Tibial nerve (tissue), 4 donors: ENCODE data around the gene CFAP46. TPM values are rescaled to one million over a fixed set of nuclear protein-coding genes. Genes with fewer than 3 reads are reported as not detected.

Source experiments
- DNase-seq, 2 donors: peaks; one replicate each; pipeline ENCODE4 v3.0.0-alpha.2; 2019; ENCODE audit warnings: low spot score in 2 of 2
- H3K27ac ChIP-seq, 4 donors: fragments of 200-600 bp; sonication (generic) in 3 of 4; one replicate each; pipeline ENCODE4 v1.5.1; 2017 to 2019; ENCODE audit warnings: mild to moderate bottlenecking in 1 of 4
- H3K27me3 ChIP-seq, 2 donors: fragments of 200-600 bp; sonication (generic) in 1 of 2; one replicate each; pipeline versions ENCODE4 v1.5.1 to v1.6.0; 2017 to 2019
- H3K36me3 ChIP-seq, 3 donors: fragments of 200-600 bp; sonication (generic); one replicate each; pipeline ENCODE4 v1.5.1; 2018 to 2019
- H3K4me1 ChIP-seq, 4 donors: fragments of 200-600 bp; sonication (generic) in 3 of 4; one replicate each; pipeline ENCODE4 v1.5.1; 2017 to 2019
- H3K4me3 ChIP-seq, 4 donors: fragments of 200-600 bp; sonication (generic) in 3 of 4; one replicate each; pipeline ENCODE4 v1.5.1; 2017 to 2019; ENCODE audit warnings: mild to moderate bottlenecking in 1 of 4, moderate library complexity in 1 of 4
- H3K9me3 ChIP-seq, 4 donors: fragments of 200-600 bp; sonication (generic) in 3 of 4; one replicate each; pipeline ENCODE4 v1.5.1; 2017 to 2019
- CTCF ChIP-seq, 5 experiments: fragments of 200-600 bp in 3 of 5; fragments of 450-650 bp in 2 of 5; sonication (generic) in 3 of 5; IDR thresholded peaks; one replicate each; pipeline ENCODE4 v1.5.1; 2016 to 2019; ENCODE audit warnings: antibody characterized with exemption in 5 of 5, mild to moderate bottlenecking in 3 of 5, moderate library complexity in 2 of 5
- EP300 ChIP-seq, 2 donors: sonication (generic); formaldehyde crosslinking; IDR thresholded peaks; one replicate each; pipeline ENCODE4 v1.6.1; 2017; ENCODE audit warnings: antibody characterized with exemption in 2 of 2, mild to moderate bottlenecking in 1 of 2
- POLR2A ChIP-seq, 2 donors: fragments of 450-650 bp; IDR thresholded peaks; one replicate each; pipeline ENCODE4 v1.6.1; 2017; ENCODE audit warnings: antibody characterized with exemption in 2 of 2, mild to moderate bottlenecking in 2 of 2, moderate library complexity in 2 of 2
- WGBS, 2 donors: methylation state at CpG; one replicate each; pipeline ENCODE4 v1.1.5; 2018; 5-methylcytosine and 5-hydroxymethylcytosine counted together
- total RNA-seq, 4 donors: library from RNA; depleted of rRNA; stranded (reverse); fragments of >200 nt; gene quantifications; one replicate each; pipeline ENCODE4 v1.1.0, GENCODE V29; 2016

Gene CFAP46
- total RNA-seq, 4 donors from 2014 or later, result 0.90 to 1.4 TPM; not detected in 2

DNA sequence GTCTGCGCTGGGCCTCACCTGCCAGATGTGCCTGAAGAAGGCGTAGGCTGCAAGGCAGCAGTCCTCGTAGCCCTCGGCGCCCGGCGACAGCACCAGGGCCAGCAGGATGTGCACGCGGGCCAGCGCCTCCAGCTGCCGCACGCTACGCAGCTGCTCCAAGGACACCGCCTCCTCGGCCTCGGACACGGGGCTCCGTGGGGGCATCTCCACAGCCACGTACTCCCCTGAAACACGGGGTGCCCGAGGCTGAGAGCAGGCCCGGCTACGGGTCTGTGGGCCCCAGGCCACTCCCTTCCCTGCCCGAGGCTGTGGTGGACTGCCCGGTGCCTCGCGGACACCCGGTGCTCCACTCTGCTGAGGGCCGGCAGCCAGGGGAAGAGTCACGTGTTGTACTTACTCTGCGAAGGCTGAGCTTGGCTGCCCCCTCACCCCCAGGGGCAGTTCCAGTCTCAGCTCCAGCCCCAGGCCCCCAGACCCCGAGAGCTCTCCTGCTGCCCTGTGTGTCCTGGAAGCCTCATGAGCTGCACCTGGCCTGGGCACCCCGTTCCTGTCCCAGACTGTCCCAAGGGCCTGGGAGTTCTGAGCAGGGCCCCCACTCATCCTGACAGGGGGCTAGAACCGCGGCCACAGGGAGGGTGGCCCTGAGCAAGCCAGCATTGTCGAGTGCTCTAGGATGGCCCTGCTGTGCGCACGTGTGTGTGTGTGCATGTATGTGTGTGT lies 62.8 kb downstream of the CFAP46 start:
- Histone ChIP-seq H3K4me1 (peaks cover 0 to 7% (median 0%) of the 10 kb centered on the region in 4 donors), H3K9me3 (peaks cover 0 to 14% (median 0%) of the 10 kb centered on the region in 4 donors), H3K4me3 (no peak overlapping the region), H3K27ac (no peak overlapping the region), H3K36me3 (no peaks in the 10 kb centered on the region), H3K27me3 (peaks cover 0 to 33% of the 10 kb centered on the region in 2 donors)
- no peak for TF ChIP-seq POLR2A (IDR thresholded peaks at IDR 0.05)
- no peak for TF ChIP-seq CTCF (IDR thresholded peaks at IDR 0.05)
- TF ChIP-seq EP300 (IDR thresholded peaks at IDR 0.05), result no peak
- 49 to 52% methylated on average over 10 of the region's 38 CpGs for WGBS, 2 donors
- DNase-seq, result peak in 1 of 2 donors; percentile 4

DNA sequence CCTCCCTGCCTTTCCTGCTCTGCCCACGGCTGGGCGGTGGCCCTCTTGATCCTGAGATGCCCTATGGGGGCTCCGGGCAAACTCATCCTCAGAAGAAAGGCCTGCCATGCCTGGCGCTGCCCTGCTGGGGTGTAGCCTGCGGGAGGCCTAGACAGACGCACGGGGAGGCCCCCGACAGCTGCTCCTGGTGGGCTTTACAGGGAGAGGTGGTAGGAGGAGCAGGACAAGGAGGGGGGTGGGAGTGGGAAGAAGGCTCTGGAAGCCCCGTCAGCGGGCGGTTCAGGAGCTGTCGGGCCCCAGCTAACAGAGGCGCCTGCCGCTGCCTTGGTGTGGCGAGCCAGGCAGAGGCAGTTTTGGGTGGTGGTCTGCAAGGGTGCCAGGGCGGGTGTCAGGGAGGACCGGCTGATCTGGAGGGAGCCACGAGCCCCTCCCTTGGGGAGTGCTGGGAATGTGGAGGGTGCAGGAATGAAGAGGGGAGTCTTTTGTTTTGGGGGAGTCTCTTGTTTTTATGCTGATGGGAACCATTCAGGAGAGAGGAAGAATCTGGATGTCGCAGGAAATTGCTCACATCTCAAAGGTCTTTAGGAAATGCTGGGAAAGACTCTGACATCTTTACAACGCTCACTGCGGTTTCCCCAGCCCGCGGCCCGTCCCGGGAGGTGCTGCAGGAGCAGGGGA lies 63.5 kb downstream of the CFAP46 start:
- peaks cover 0 to 7% (median 0%) of the 10 kb centered on the region in 4 donors for H3K4me1 ChIP-seq
- TF ChIP-seq EP300 (IDR thresholded peaks at IDR 0.05) (no peak), POLR2A (IDR thresholded peaks at IDR 0.05) (no peak), CTCF (IDR thresholded peaks at IDR 0.05) (no peak)
- peaks cover 0 to 33% of the 10 kb centered on the region in 2 donors for H3K27me3 ChIP-seq
- H3K27ac ChIP-seq, result no peak overlapping the region
- 50 to 69% methylated on average over 19 to 25 of the region's 25 CpGs for WGBS, 2 donors
- H3K9me3 ChIP-seq, result peaks cover 0 to 12% (median 0%) of the 10 kb centered on the region in 4 donors
- no peaks in the 10 kb centered on the region for H3K36me3 ChIP-seq
- no peak for DNase-seq
- no peak overlapping the region for H3K4me3 ChIP-seq

DNA sequence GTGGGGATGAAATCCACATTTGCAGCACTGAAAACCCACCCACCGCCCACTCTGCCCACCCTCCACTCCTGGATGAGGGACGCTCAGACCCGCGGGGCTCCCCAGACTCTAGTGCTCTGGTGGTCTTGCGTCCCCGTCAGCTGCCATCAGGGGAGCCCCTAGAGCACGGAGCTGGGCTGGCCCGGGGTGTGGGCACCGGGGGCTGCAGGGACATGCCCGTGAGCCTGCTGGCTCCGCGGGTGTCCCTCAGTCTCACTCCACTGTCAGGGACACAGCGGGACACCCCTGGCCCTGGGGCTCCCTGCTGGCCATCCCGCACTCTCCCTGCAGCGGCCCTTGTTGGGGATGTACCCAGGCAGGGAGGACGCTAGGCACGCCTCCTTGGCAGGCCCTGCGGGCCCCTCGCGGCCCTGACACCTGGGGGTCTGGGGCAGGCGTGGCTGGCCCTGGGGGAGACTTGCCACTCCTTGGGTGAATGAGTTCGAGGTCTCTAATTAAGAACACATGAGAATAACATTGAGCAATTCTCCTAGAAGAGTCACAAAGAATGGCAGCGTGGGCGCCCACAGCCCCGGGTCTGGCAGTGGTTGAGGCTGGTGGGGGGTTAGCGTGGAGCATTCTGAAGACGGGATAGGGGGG lies 64.2 kb downstream of the CFAP46 start:
- no peak overlapping the region for H3K4me3 ChIP-seq
- no peaks in the 10 kb centered on the region for H3K36me3 ChIP-seq
- no peak for DNase-seq
- peaks cover 0 to 7% (median 0%) of the 10 kb centered on the region in 4 donors for H3K4me1 ChIP-seq
- 72 to 76% methylated on average over 15 to 21 of the region's 27 CpGs for WGBS, 2 donors
- no peak overlapping the region for H3K27ac ChIP-seq
- TF ChIP-seq EP300 (IDR thresholded peaks at IDR 0.05) (no peak), CTCF (IDR thresholded peaks at IDR 0.05) (no peak), POLR2A (IDR thresholded peaks at IDR 0.05) (no peak)
- peaks cover 0 to 33% of the 10 kb centered on the region in 2 donors for H3K27me3 ChIP-seq
- peaks cover 0 to 12% (median 0%) of the 10 kb centered on the region in 4 donors for H3K9me3 ChIP-seq

DNA sequence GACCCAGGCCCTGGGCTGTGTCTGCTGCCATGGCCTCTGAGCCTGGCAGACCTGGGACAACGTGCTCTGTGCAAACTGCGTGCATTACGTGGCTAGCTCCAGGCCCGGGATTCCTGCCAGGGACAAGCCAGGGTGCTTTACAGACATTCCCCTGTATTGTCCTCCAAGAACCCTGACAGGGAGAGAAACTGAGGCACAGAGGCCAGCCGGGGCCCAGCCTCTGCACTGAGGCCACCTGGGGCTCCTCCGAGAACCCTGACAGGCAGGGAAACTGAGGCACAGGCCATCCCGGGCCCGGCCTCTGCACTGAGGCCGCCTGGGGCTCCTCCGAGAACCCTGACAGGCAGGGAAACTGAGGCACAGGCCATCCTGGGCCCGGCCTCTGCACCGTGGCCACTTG lies 64.9 kb downstream of the CFAP46 start:
- H3K27me3 ChIP-seq, result peaks cover 0 to 33% of the 10 kb centered on the region in 2 donors

More for the DNA sequence above, 64.9 kb downstream of the CFAP46 start:
- Histone ChIP-seq H3K36me3 (no peaks in the 10 kb centered on the region), H3K4me1 (peaks cover 0 to 7% (median 0%) of the 10 kb centered on the region in 4 donors), H3K27ac (no peak overlapping the region), H3K9me3 (peaks cover 0 to 12% (median 0%) of the 10 kb centered on the region in 4 donors), H3K4me3 (no peak overlapping the region)
- DNase-seq, result no peak
- WGBS, 2 donors, result 88 to 89% methylated on average over 11 to 12 of the region's 12 CpGs
- no peak for TF ChIP-seq CTCF (IDR thresholded peaks at IDR 0.05)
